ENCODE results near the gene ADRB1.

- TF ChIP-seq CTCF (IDR thresholded peaks at IDR 0.05) (no peak), POLR2A (IDR thresholded peaks at IDR 0.05; ENCODE audit: low read depth) (no peak), POLR2AphosphoS5 (IDR thresholded peaks at IDR 0.05) (no peak), EP300 (IDR thresholded peaks at IDR 0.05) (no peak)
These were observed 10.3 kb downstream of the ADRB1 start for GRCh38 chr10:114053946-114054345.
